ENCODE measurements around the gene MUC5AC.
"Not testable (repeated sequence)": the region's sequence is repeated elsewhere in the genome, so short reads cannot be mapped to it uniquely, and the experiment has no call there.

Gene MUC5AC

GRCh38 chr11:1238767-1239595 lies 81.2 kb downstream of the MUC5AC start:
- no peaks in the 10 kb centered on the region for H3K36me3 ChIP-seq (ENCODE audit: control insufficient read depth in 4 of 4, insufficient read depth in 4 of 4, low read length in 3 of 4)
- no peak overlapping the region for H3K4me3 ChIP-seq (ENCODE audit: control insufficient read depth in 1 of 7, extremely low read depth in 1 of 7, insufficient read depth in 4 of 7, low read depth in 2 of 7, low read length in 6 of 7)
- no peaks in the 10 kb centered on the region for H3K4me1 ChIP-seq (ENCODE audit: control extremely low read depth in 1 of 4, control insufficient read depth in 4 of 4, insufficient read depth in 4 of 4, low read length in 3 of 4)
- no peak for DNase-seq
- peaks cover 0 to 22% (median 0%) of the 10 kb centered on the region in 5 experiments for H3K9me3 ChIP-seq (ENCODE audit: control extremely low read depth in 1 of 5, control insufficient read depth in 4 of 5, insufficient read depth in 2 of 5, low read depth in 1 of 5, low read length in 4 of 5)
- ChIA-PET CTCF (no interaction called here), POLR2A (no interaction called here)
- WGBS (ENCODE audit: insufficient coverage) = 79% methylated on average over 34 of the region's 34 CpGs
- no peak overlapping the region for H3K27ac ChIP-seq (ENCODE audit: insufficient read depth in 1 of 2, low read depth in 1 of 2, low read length in 2 of 2, poor library complexity in 1 of 2, severe bottlenecking in 2 of 2)
- H3K27me3 ChIP-seq (replicated peaks in 2 of 5; ENCODE audit: control insufficient read depth in 4 of 5, insufficient read depth in 5 of 5, low read length in 4 of 5) = no peaks in the 10 kb centered on the region

- no peak overlapping the region for H3K27ac ChIP-seq (ENCODE audit: insufficient read depth in 1 of 2, low read depth in 1 of 2, low read length in 2 of 2, poor library complexity in 1 of 2, severe bottlenecking in 2 of 2)
- 98% methylated on average over 22 of the region's 23 CpGs for WGBS (ENCODE audit: insufficient coverage)
- DNase-seq = no peak
- ChIA-PET CTCF (no interaction called here), POLR2A (interaction anchor here (0.6 kb wide), 1 partner anchor 139 kb away, joined by 3 read pairs; no protein-coding TSS in a partner anchor)
- H3K9me3 ChIP-seq (ENCODE audit: control extremely low read depth in 1 of 5, control insufficient read depth in 4 of 5, insufficient read depth in 2 of 5, low read depth in 1 of 5, low read length in 4 of 5) = peaks cover 0 to 22% (median 0%) of the 10 kb centered on the region in 5 experiments
- no peak overlapping the region for H3K4me3 ChIP-seq (ENCODE audit: control insufficient read depth in 1 of 7, extremely low read depth in 1 of 7, insufficient read depth in 4 of 7, low read depth in 2 of 7, low read length in 6 of 7)
- H3K27me3 ChIP-seq (replicated peaks in 2 of 5; ENCODE audit: control insufficient read depth in 4 of 5, insufficient read depth in 5 of 5, low read length in 4 of 5) = no peaks in the 10 kb centered on the region
- no peaks in the 10 kb centered on the region for H3K36me3 ChIP-seq (ENCODE audit: control insufficient read depth in 4 of 4, insufficient read depth in 4 of 4, low read length in 3 of 4)
- H3K4me1 ChIP-seq (ENCODE audit: control extremely low read depth in 1 of 4, control insufficient read depth in 4 of 4, insufficient read depth in 4 of 4, low read length in 3 of 4) = no peaks in the 10 kb centered on the region
These were observed 81.9 kb downstream of the MUC5AC start for GRCh38 chr11:1239596-1240205.

- DNase-seq = no peak
- Histone ChIP-seq H3K4me1 (ENCODE audit: control extremely low read depth in 1 of 4, control insufficient read depth in 4 of 4, insufficient read depth in 4 of 4, low read length in 3 of 4) (no peaks in the 10 kb centered on the region), H3K27me3 (replicated peaks in 2 of 5; ENCODE audit: control insufficient read depth in 4 of 5, insufficient read depth in 5 of 5, low read length in 4 of 5) (no peaks in the 10 kb centered on the region), H3K9me3 (ENCODE audit: control extremely low read depth in 1 of 5, control insufficient read depth in 4 of 5, insufficient read depth in 2 of 5, low read depth in 1 of 5, low read length in 4 of 5) (peaks cover 0 to 22% (median 0%) of the 10 kb centered on the region in 5 experiments), H3K27ac (ENCODE audit: insufficient read depth in 1 of 2, low read depth in 1 of 2, low read length in 2 of 2, poor library complexity in 1 of 2, severe bottlenecking in 2 of 2) (no peak overlapping the region), H3K4me3 (ENCODE audit: control insufficient read depth in 1 of 7, extremely low read depth in 1 of 7, insufficient read depth in 4 of 7, low read depth in 2 of 7, low read length in 6 of 7) (no peak overlapping the region), H3K36me3 (ENCODE audit: control insufficient read depth in 4 of 4, insufficient read depth in 4 of 4, low read length in 3 of 4) (no peaks in the 10 kb centered on the region)
- POLR2A ChIA-PET = no interaction called here
- CTCF ChIA-PET = no interaction called here
- 96% methylated on average over 25 of the region's 25 CpGs for WGBS (ENCODE audit: insufficient coverage)
These were observed 83.0 kb downstream of the MUC5AC start for GRCh38 chr11:1240771-1241170.

GRCh38 chr11:1241706-1242105 lies 84.0 kb downstream of the MUC5AC start:
- Histone ChIP-seq H3K27me3 (replicated peaks in 2 of 5; ENCODE audit: control insufficient read depth in 4 of 5, insufficient read depth in 5 of 5, low read length in 4 of 5) (no peaks in the 10 kb centered on the region), H3K4me3 (ENCODE audit: control insufficient read depth in 1 of 7, extremely low read depth in 1 of 7, insufficient read depth in 4 of 7, low read depth in 2 of 7, low read length in 6 of 7) (no peak overlapping the region), H3K4me1 (ENCODE audit: control extremely low read depth in 1 of 4, control insufficient read depth in 4 of 4, insufficient read depth in 4 of 4, low read length in 3 of 4) (no peaks in the 10 kb centered on the region), H3K27ac (ENCODE audit: insufficient read depth in 1 of 2, low read depth in 1 of 2, low read length in 2 of 2, poor library complexity in 1 of 2, severe bottlenecking in 2 of 2) (no peak overlapping the region), H3K9me3 (ENCODE audit: control extremely low read depth in 1 of 5, control insufficient read depth in 4 of 5, insufficient read depth in 2 of 5, low read depth in 1 of 5, low read length in 4 of 5) (peaks cover 0 to 22% (median 0%) of the 10 kb centered on the region in 5 experiments), H3K36me3 (ENCODE audit: control insufficient read depth in 4 of 4, insufficient read depth in 4 of 4, low read length in 3 of 4) (no peaks in the 10 kb centered on the region)
- no peak for DNase-seq
- ChIA-PET CTCF (no interaction called here), POLR2A (no interaction called here)
- 96% methylated on average over 14 of the region's 20 CpGs for WGBS (ENCODE audit: insufficient coverage)

GRCh38 chr11:1242289-1242688 lies 84.5 kb downstream of the MUC5AC start:
- WGBS (ENCODE audit: insufficient coverage) = 95% methylated on average over 16 of the region's 20 CpGs
- DNase-seq = no peak
- POLR2A ChIA-PET = no interaction called here
- no peak overlapping the region for H3K27ac ChIP-seq (ENCODE audit: insufficient read depth in 1 of 2, low read depth in 1 of 2, low read length in 2 of 2, poor library complexity in 1 of 2, severe bottlenecking in 2 of 2)
- no peak overlapping the region for H3K4me3 ChIP-seq (ENCODE audit: control insufficient read depth in 1 of 7, extremely low read depth in 1 of 7, insufficient read depth in 4 of 7, low read depth in 2 of 7, low read length in 6 of 7)
- no peaks in the 10 kb centered on the region for H3K27me3 ChIP-seq (replicated peaks in 2 of 5; ENCODE audit: control insufficient read depth in 4 of 5, insufficient read depth in 5 of 5, low read length in 4 of 5)
- peaks cover 0 to 22% (median 0%) of the 10 kb centered on the region in 5 experiments for H3K9me3 ChIP-seq (ENCODE audit: control extremely low read depth in 1 of 5, control insufficient read depth in 4 of 5, insufficient read depth in 2 of 5, low read depth in 1 of 5, low read length in 4 of 5)
- no peaks in the 10 kb centered on the region for H3K36me3 ChIP-seq (ENCODE audit: control insufficient read depth in 4 of 4, insufficient read depth in 4 of 4, low read length in 3 of 4)
- no peaks in the 10 kb centered on the region for H3K4me1 ChIP-seq (ENCODE audit: control extremely low read depth in 1 of 4, control insufficient read depth in 4 of 4, insufficient read depth in 4 of 4, low read length in 3 of 4)
- CTCF ChIA-PET = no interaction called here

- POLR2A ChIA-PET; H3K27ac ChIP-seq (ENCODE audit: insufficient read depth in 1 of 2, low read depth in 1 of 2, low read length in 2 of 2, poor library complexity in 1 of 2, severe bottlenecking in 2 of 2); H3K36me3 ChIP-seq (ENCODE audit: control insufficient read depth in 4 of 4, insufficient read depth in 4 of 4, low read length in 3 of 4); CTCF ChIA-PET; H3K27me3 ChIP-seq (replicated peaks in 2 of 5; ENCODE audit: control insufficient read depth in 4 of 5, insufficient read depth in 5 of 5, low read length in 4 of 5); DNase-seq; H3K4me1 ChIP-seq (ENCODE audit: control extremely low read depth in 1 of 4, control insufficient read depth in 4 of 4, insufficient read depth in 4 of 4, low read length in 3 of 4); H3K4me3 ChIP-seq (ENCODE audit: control insufficient read depth in 1 of 7, extremely low read depth in 1 of 7, insufficient read depth in 4 of 7, low read depth in 2 of 7, low read length in 6 of 7): not testable (repeated sequence)
- 100% methylated on average over 2 of the region's 11 CpGs for WGBS (ENCODE audit: insufficient coverage)
- peaks cover 0 to 22% (median 0%) of the 10 kb centered on the region in 5 experiments for H3K9me3 ChIP-seq (ENCODE audit: control extremely low read depth in 1 of 5, control insufficient read depth in 4 of 5, insufficient read depth in 2 of 5, low read depth in 1 of 5, low read length in 4 of 5)
These were observed 85.0 kb downstream of the MUC5AC start for GRCh38 chr11:1242751-1243150.

GRCh38 chr11:1243521-1243920 lies 85.8 kb downstream of the MUC5AC start:
- not testable (repeated sequence) for DNase-seq
- no CpG with 5 or more reads among the region's 18 CpGs for WGBS (ENCODE audit: insufficient coverage)

More at GRCh38 chr11:1243521-1243920, 85.8 kb downstream of the MUC5AC start:
- H3K4me3 ChIP-seq (ENCODE audit: control insufficient read depth in 1 of 7, extremely low read depth in 1 of 7, insufficient read depth in 4 of 7, low read depth in 2 of 7, low read length in 6 of 7); H3K27me3 ChIP-seq (replicated peaks in 2 of 5; ENCODE audit: control insufficient read depth in 4 of 5, insufficient read depth in 5 of 5, low read length in 4 of 5); POLR2A ChIA-PET; CTCF ChIA-PET; H3K4me1 ChIP-seq (ENCODE audit: control extremely low read depth in 1 of 4, control insufficient read depth in 4 of 4, insufficient read depth in 4 of 4, low read length in 3 of 4); H3K27ac ChIP-seq (ENCODE audit: insufficient read depth in 1 of 2, low read depth in 1 of 2, low read length in 2 of 2, poor library complexity in 1 of 2, severe bottlenecking in 2 of 2); H3K36me3 ChIP-seq (ENCODE audit: control insufficient read depth in 4 of 4, insufficient read depth in 4 of 4, low read length in 3 of 4): not testable (repeated sequence)
- H3K9me3 ChIP-seq (ENCODE audit: control extremely low read depth in 1 of 5, control insufficient read depth in 4 of 5, insufficient read depth in 2 of 5, low read depth in 1 of 5, low read length in 4 of 5) = peaks cover 0 to 22% (median 0%) of the 10 kb centered on the region in 5 experiments

Data from common myeloid progenitor, CD34-positive (primary cell).